ENCODE measurements around the gene CFAP210. TPM values are rescaled to one million over a fixed set of nuclear protein-coding genes. Genes with fewer than 3 reads are reported as not detected.

Gene CFAP210
- total RNA-seq, 5 donors from 2014 or later (not counting 1 experiment from before 2014, with no cell fraction given): 0.35 to 0.96 TPM; not detected in 3

DNA sequence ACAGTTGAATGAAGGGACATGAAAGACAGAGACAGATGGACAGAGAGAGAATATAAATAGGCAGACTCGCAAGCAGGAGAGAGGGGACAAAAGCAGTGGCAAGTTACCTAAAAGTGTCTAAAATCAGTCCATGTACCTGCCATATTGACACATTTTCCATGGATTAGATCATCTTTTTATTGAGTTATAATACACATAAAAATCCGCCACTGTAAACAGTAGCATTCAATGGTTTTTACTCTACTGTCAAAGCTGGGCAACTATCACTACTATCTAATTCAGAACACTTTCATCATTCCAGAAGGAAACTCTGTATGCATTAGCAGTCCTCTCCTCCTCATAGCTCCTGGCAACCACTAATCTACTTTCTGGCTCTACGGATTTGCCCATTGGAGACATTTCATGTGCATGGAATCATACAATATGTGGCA is 10.1 kb downstream of the CFAP210 start:
- H3K9me3 Mint-ChIP-seq: peaks cover 0 to 7% (median 0%) of the 10 kb centered on the region in 3 donors
- DNase-seq (no peak), ATAC-seq (replicated peaks in 1 of 4) (no peak)
- no peaks in the 10 kb centered on the region for H3K4me1 ChIP-seq (ENCODE audit: control insufficient read depth in 1 of 2, extremely low read depth in 1 of 2, insufficient read depth in 2 of 2, low read length in 2 of 2)
- ChIA-PET POLR2A (interaction anchor here in 1 of 2 donors (2.0 kb wide), 1 partner anchor 9 kb away, joined by 25 read pairs; the partner anchor contains the start of genes CFAP210 and PHOSPHO2), CTCF (interaction anchor here in 1 of 2 donors (0.7 to 2.7 kb wide), 2 partner anchors 10 to 40 kb away, joined by 3 to 9 read pairs; partner anchors contain the start of genes CFAP210 and PHOSPHO2)
- H3K4me3 Mint-ChIP-seq: no peak overlapping the region
- H3K27me3 Mint-ChIP-seq: no peaks in the 10 kb centered on the region
- H3K9me3 ChIP-seq: peaks cover 2% of the 10 kb centered on the region
- H3K4me1 Mint-ChIP-seq: peaks cover 0 to 16% (median 6%) of the 10 kb centered on the region in 3 donors
- H3K27ac ChIP-seq (ENCODE audit: low read length): peak overlapping the region; percentile 48
- no peak overlapping the region for H3K27ac Mint-ChIP-seq
- H3K36me3 ChIP-seq (ENCODE audit: control insufficient read depth in 2 of 2, extremely low read depth in 1 of 2, insufficient read depth in 1 of 2, low read length in 1 of 2): no peaks in the 10 kb centered on the region
- H3K27me3 ChIP-seq (replicated peaks in 1 of 2; ENCODE audit: control insufficient read depth in 2 of 2, extremely low read depth in 1 of 2, insufficient read depth in 2 of 2, low read length in 1 of 2): no peaks in the 10 kb centered on the region
- WGBS (ENCODE audit: insufficient coverage): 100% methylated on average over 1 of the region's 3 CpGs
- H3K4me3 ChIP-seq (ENCODE audit: control insufficient read depth in 1 of 2, extremely low read depth in 1 of 2, low read length in 1 of 2): no peak overlapping the region
- peaks cover 6% of the 10 kb centered on the region for H3K36me3 Mint-ChIP-seq

GRCh38 chr2:169683425-169684134 is 10.6 kb downstream of the CFAP210 start:
- Mint-ChIP-seq H3K27me3 (no peaks in the 10 kb centered on the region), H3K4me1 (peaks cover 0 to 16% (median 6%) of the 10 kb centered on the region in 3 donors), H3K9me3 (peaks cover 0 to 4% (median 0%) of the 10 kb centered on the region in 3 donors), H3K36me3 (peaks cover 3% of the 10 kb centered on the region), H3K4me3 (no peak overlapping the region), H3K27ac (peak overlapping the region; percentile 42 to 76)
- H3K27ac ChIP-seq (ENCODE audit: low read length): peak overlapping the region; percentile 48
- DNase-seq (peak in 1 of 35 experiments; percentile 20), ATAC-seq (replicated peaks in 1 of 4) (peak in 2 of 4 experiments; percentile 35 to 52)
- POLR2A ChIA-PET: interaction anchor here in 1 of 2 donors (2.0 kb wide), 1 partner anchor 10 kb away, joined by 25 read pairs; the partner anchor contains the start of genes CFAP210 and PHOSPHO2
- CTCF ChIA-PET: interaction anchor here in 1 of 2 donors (2.7 kb wide), 1 partner anchor 10 kb away, joined by 9 read pairs; the partner anchor contains the start of genes CFAP210 and PHOSPHO2
- H3K4me3 ChIP-seq (ENCODE audit: control insufficient read depth in 1 of 2, extremely low read depth in 1 of 2, low read length in 1 of 2): no peak overlapping the region
- H3K9me3 ChIP-seq: peaks cover 2% of the 10 kb centered on the region
- H3K36me3 ChIP-seq (ENCODE audit: control insufficient read depth in 2 of 2, extremely low read depth in 1 of 2, insufficient read depth in 1 of 2, low read length in 1 of 2): no peaks in the 10 kb centered on the region
- WGBS (ENCODE audit: insufficient coverage): 70% methylated on average over 2 of the region's 3 CpGs
- no peaks in the 10 kb centered on the region for H3K4me1 ChIP-seq (ENCODE audit: control insufficient read depth in 1 of 2, extremely low read depth in 1 of 2, insufficient read depth in 2 of 2, low read length in 2 of 2)
- no peaks in the 10 kb centered on the region for H3K27me3 ChIP-seq (replicated peaks in 1 of 2; ENCODE audit: control insufficient read depth in 2 of 2, extremely low read depth in 1 of 2, insufficient read depth in 2 of 2, low read length in 1 of 2)

DNA sequence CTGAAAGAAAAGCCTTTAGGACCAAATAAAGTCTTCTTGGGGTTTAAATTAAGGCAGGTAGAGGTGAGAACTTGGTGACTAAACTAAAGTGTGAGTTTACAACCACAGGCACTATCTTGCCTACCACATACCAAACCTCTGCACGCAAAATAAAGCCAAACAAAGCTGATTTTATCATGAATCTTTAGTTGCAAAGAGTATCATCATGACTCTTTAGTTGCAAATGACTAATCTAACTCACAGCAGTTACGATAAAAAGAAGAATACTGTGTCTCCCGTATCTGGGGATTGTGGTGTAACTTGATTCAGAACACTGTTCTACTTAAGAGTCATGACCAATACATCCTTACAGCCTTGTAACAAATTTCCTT is 11.2 kb downstream of the CFAP210 start:
- Histone ChIP-seq H3K4me1 (ENCODE audit: control insufficient read depth in 1 of 2, extremely low read depth in 1 of 2, insufficient read depth in 2 of 2, low read length in 2 of 2) (no peaks in the 10 kb centered on the region), H3K4me3 (ENCODE audit: control insufficient read depth in 1 of 2, extremely low read depth in 1 of 2, low read length in 1 of 2) (no peak overlapping the region), H3K36me3 (ENCODE audit: control insufficient read depth in 2 of 2, extremely low read depth in 1 of 2, insufficient read depth in 1 of 2, low read length in 1 of 2) (no peaks in the 10 kb centered on the region), H3K27me3 (replicated peaks in 1 of 2; ENCODE audit: control insufficient read depth in 2 of 2, extremely low read depth in 1 of 2, insufficient read depth in 2 of 2, low read length in 1 of 2) (no peaks in the 10 kb centered on the region), H3K9me3 (peaks cover 2% of the 10 kb centered on the region), H3K27ac (ENCODE audit: low read length) (peak overlapping the region; percentile 48)
- Mint-ChIP-seq H3K9me3 (no peaks in the 10 kb centered on the region), H3K36me3 (no peaks in the 10 kb centered on the region), H3K27me3 (no peaks in the 10 kb centered on the region), H3K27ac (peak overlapping the region; percentile 22 to 76), H3K4me1 (peaks cover 0 to 16% (median 6%) of the 10 kb centered on the region in 3 donors), H3K4me3 (no peak overlapping the region)
- DNase-seq: peak in 1 of 35 experiments; percentile 59
- ChIA-PET POLR2A (interaction anchor here in 1 of 2 donors (2.0 kb wide), 1 partner anchor 10 kb away, joined by 25 read pairs; the partner anchor contains the start of genes CFAP210 and PHOSPHO2), CTCF (interaction anchor here in 1 of 2 donors (2.7 kb wide), 1 partner anchor 11 kb away, joined by 9 read pairs; the partner anchor contains the start of genes CFAP210 and PHOSPHO2)
- no CpG with 5 or more reads among the region's 3 CpGs for WGBS (ENCODE audit: insufficient coverage)
- peak in 3 of 4 experiments; percentile 37 to 75 (median 43) for ATAC-seq (replicated peaks in 1 of 4)

DNA sequence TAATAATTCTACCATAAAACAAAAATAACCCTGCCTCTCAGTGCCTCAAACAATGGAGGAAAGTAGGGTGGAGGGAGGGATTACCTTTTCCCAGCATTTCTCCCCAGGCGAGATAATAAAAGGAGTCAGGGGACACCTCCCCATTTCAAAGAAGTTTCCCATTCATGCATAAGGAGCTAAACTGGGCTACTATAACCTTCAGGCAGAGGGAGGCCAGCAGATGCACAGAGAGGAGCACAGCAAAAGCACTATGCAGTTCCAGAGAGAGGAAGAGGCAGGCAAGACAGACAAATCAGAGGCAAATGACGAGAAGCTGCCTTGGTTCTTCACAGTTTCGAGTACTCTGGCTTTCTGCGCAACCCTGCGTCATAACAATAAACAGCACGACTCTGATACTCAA is 17.4 kb downstream of the CFAP210 start:
- H3K36me3 ChIP-seq (ENCODE audit: control insufficient read depth in 2 of 2, extremely low read depth in 1 of 2, insufficient read depth in 1 of 2, low read length in 1 of 2): no peaks in the 10 kb centered on the region
- no peaks in the 10 kb centered on the region for H3K4me1 Mint-ChIP-seq
- H3K27me3 Mint-ChIP-seq: peaks cover 2 to 4% of the 10 kb centered on the region in 2 donors
- POLR2A ChIA-PET: no interaction called here
- ATAC-seq (replicated peaks in 1 of 4) (no peak), DNase-seq (no peak)
- CTCF ChIA-PET: interaction anchor here in 1 of 2 donors (1.1 kb wide), 1 partner anchor 9 kb away, joined by 3 read pairs; no protein-coding TSS in a partner anchor
- no peaks in the 10 kb centered on the region for H3K4me1 ChIP-seq (ENCODE audit: control insufficient read depth in 1 of 2, extremely low read depth in 1 of 2, insufficient read depth in 2 of 2, low read length in 2 of 2)
- H3K4me3 Mint-ChIP-seq: no peak overlapping the region
- H3K9me3 Mint-ChIP-seq: no peaks in the 10 kb centered on the region
- peaks cover 2% of the 10 kb centered on the region for H3K9me3 ChIP-seq
- H3K27ac Mint-ChIP-seq: no peak overlapping the region
- WGBS (ENCODE audit: insufficient coverage): no CpG with 5 or more reads among the region's 6 CpGs
- no peak overlapping the region for H3K4me3 ChIP-seq (ENCODE audit: control insufficient read depth in 1 of 2, extremely low read depth in 1 of 2, low read length in 1 of 2)
- no peaks in the 10 kb centered on the region for H3K36me3 Mint-ChIP-seq
- H3K27ac ChIP-seq (ENCODE audit: low read length): no peak overlapping the region
- peaks cover 0 to 7% of the 10 kb centered on the region in 2 experiments for H3K27me3 ChIP-seq (replicated peaks in 1 of 2; ENCODE audit: control insufficient read depth in 2 of 2, extremely low read depth in 1 of 2, insufficient read depth in 2 of 2, low read length in 1 of 2)

- Mint-ChIP-seq H3K4me3 (no peak overlapping the region), H3K4me1 (no peaks in the 10 kb centered on the region), H3K27me3 (peaks cover 2 to 4% of the 10 kb centered on the region in 2 donors), H3K36me3 (no peaks in the 10 kb centered on the region), H3K27ac (no peak overlapping the region), H3K9me3 (no peaks in the 10 kb centered on the region)
- Histone ChIP-seq H3K4me3 (ENCODE audit: control insufficient read depth in 1 of 2, extremely low read depth in 1 of 2, low read length in 1 of 2) (no peak overlapping the region), H3K4me1 (ENCODE audit: control insufficient read depth in 1 of 2, extremely low read depth in 1 of 2, insufficient read depth in 2 of 2, low read length in 2 of 2) (no peaks in the 10 kb centered on the region), H3K27ac (ENCODE audit: low read length) (no peak overlapping the region), H3K27me3 (replicated peaks in 1 of 2; ENCODE audit: control insufficient read depth in 2 of 2, extremely low read depth in 1 of 2, insufficient read depth in 2 of 2, low read length in 1 of 2) (peaks cover 0 to 10% of the 10 kb centered on the region in 2 experiments), H3K36me3 (ENCODE audit: control insufficient read depth in 2 of 2, extremely low read depth in 1 of 2, insufficient read depth in 1 of 2, low read length in 1 of 2) (no peaks in the 10 kb centered on the region), H3K9me3 (peaks cover 2% of the 10 kb centered on the region)
- CTCF ChIA-PET: no interaction called here
- DNase-seq (no peak), ATAC-seq (replicated peaks in 1 of 4) (no peak)
- POLR2A ChIA-PET: no interaction called here
- WGBS (ENCODE audit: insufficient coverage): no CpG with 5 or more reads among the region's 3 CpGs
These were observed 17.8 kb downstream of the CFAP210 start for GRCh38 chr2:169676357-169676756.

DNA sequence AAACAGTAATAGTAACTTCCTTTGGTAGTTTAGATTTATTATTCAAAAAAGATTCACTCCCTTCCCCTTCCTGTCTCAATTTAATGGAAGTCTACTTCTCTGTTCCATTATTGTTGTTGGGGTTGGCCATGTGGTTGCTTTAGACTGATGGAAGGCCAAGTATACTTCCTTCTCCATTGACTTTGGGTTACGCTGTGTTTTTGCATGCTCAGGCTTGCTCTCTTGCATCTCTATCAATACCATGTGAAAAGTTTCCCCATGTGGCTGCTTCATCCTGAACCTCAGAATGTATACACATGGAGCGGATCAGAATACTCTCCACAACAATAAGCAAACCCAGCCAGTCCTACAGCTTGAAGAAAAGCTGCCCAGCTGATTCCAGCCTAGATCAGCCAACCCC is 20.3 kb downstream of the CFAP210 start:
- CTCF ChIA-PET: no interaction called here
- Histone ChIP-seq H3K27me3 (replicated peaks in 1 of 2; ENCODE audit: control insufficient read depth in 2 of 2, extremely low read depth in 1 of 2, insufficient read depth in 2 of 2, low read length in 1 of 2) (peaks cover 0 to 11% of the 10 kb centered on the region in 2 experiments), H3K36me3 (ENCODE audit: control insufficient read depth in 2 of 2, extremely low read depth in 1 of 2, insufficient read depth in 1 of 2, low read length in 1 of 2) (no peaks in the 10 kb centered on the region), H3K4me3 (ENCODE audit: control insufficient read depth in 1 of 2, extremely low read depth in 1 of 2, low read length in 1 of 2) (no peak overlapping the region), H3K4me1 (ENCODE audit: control insufficient read depth in 1 of 2, extremely low read depth in 1 of 2, insufficient read depth in 2 of 2, low read length in 2 of 2) (no peaks in the 10 kb centered on the region), H3K27ac (ENCODE audit: low read length) (no peak overlapping the region), H3K9me3 (no peaks in the 10 kb centered on the region)
- POLR2A ChIA-PET: no interaction called here
- H3K4me3 Mint-ChIP-seq: no peak overlapping the region
- H3K36me3 Mint-ChIP-seq: no peaks in the 10 kb centered on the region
- WGBS (ENCODE audit: insufficient coverage): 100% methylated on average over 1 of the region's 2 CpGs
- no peak for ATAC-seq (replicated peaks in 1 of 4)
- H3K9me3 Mint-ChIP-seq: no peaks in the 10 kb centered on the region
- no peak for DNase-seq
- H3K27ac Mint-ChIP-seq: no peak overlapping the region
- peaks cover 2 to 4% of the 10 kb centered on the region in 2 donors for H3K27me3 Mint-ChIP-seq
- no peaks in the 10 kb centered on the region for H3K4me1 Mint-ChIP-seq
